Kidney tubule cell (primary cell): ENCODE measurements around the gene SRY.
"Not testable (repeated sequence)": the region's sequence is repeated elsewhere in the genome, so short reads cannot be mapped to it uniquely, and the experiment has no call there.

ENCODE experiments used
- DNase-seq: peaks from one replicate; pipeline ENCODE4 v3.0.0-alpha.2; 2018; ENCODE audit warnings: low spot score

Gene SRY

GRCh38 chrY:2787600-2787999 is at the start of gene SRY:
Gene SRY (minus strand): TSS chrY:2787682. CDS start chrY:2787603, 79 bp downstream.
- DNase-seq = no peak

GRCh38 chrY:2837078-2837477 is 49.6 kb upstream of the SRY start:
- DNase-seq = no peak

GRCh38 chrY:2835230-2835629 is 47.7 kb upstream of the SRY start:
- no peak for DNase-seq

- no peak for DNase-seq
These were observed 41.0 kb upstream of the SRY start for GRCh38 chrY:2828497-2828896.

GRCh38 chrY:2824471-2824870 is 37.0 kb upstream of the SRY start:
- DNase-seq = no peak

GRCh38 chrY:2817146-2817896 is 29.8 kb upstream of the SRY start:
- DNase-seq = not testable (repeated sequence)

GRCh38 chrY:2800246-2800645 is 12.8 kb upstream of the SRY start:
- no peak for DNase-seq

GRCh38 chrY:2797991-2798390 is 10.5 kb upstream of the SRY start:
- DNase-seq = no peak

- DNase-seq = no peak
These were observed 9.6 kb upstream of the SRY start for GRCh38 chrY:2796977-2797523.

GRCh38 chrY:2789756-2790155 is 2.3 kb upstream of the SRY start:
- DNase-seq = no peak

- no peak for DNase-seq
These were observed 488 bp downstream of the SRY start for GRCh38 chrY:2786876-2787512.
